Mucosa of descending colon (tissue), 3 donors: ENCODE data around the gene MLC1. TPM values are rescaled to one million over a fixed set of nuclear protein-coding genes. Genes with fewer than 3 reads are reported as not detected.

Experiments
- ATAC-seq: fragments of 200-7000 bp; cut with Tn5 transposase; one replicate; pipeline ENCODE4 v1.9.1; 2020; ENCODE audit warnings: mild to moderate bottlenecking, moderate library complexity
- DNase-seq, 3 donors: peaks; one replicate each; pipeline ENCODE4 v3.0.0-alpha.2; 2020
- H3K36me3 ChIP-seq: fragments of 200-600 bp; one replicate; pipeline ENCODE4 v1.8.0; 2021; ENCODE audit warnings: low read depth, mild to moderate bottlenecking
- H3K4me1 ChIP-seq: fragments of 200-600 bp; one replicate; pipeline ENCODE4 v1.8.0; 2021; ENCODE audit warnings: low read depth, mild to moderate bottlenecking
- H3K4me3 ChIP-seq: fragments of 200-600 bp; one replicate; pipeline ENCODE4 v1.8.0; 2021; ENCODE audit warnings: mild to moderate bottlenecking
- H3K9me3 ChIP-seq: fragments of 200-600 bp; one replicate; pipeline ENCODE4 v1.8.0; 2021; ENCODE audit warnings: mild to moderate bottlenecking
- CTCF ChIP-seq: fragments of 200-600 bp; IDR thresholded peaks from one replicate; pipeline ENCODE4 v1.8.0; 2022; ENCODE audit warnings: antibody characterized with exemption, mild to moderate bottlenecking
- intact Hi-C, 2 donors: fragments of 100-400 bp; cut with DNase I in 1 of 2; cut with micrococcal nuclease in 1 of 2; formaldehyde crosslinking; loops; one replicate each; pipeline versions ENCODE4 v1.11.0 to v1.11.1; 2022; cut with DNase I, micrococcal nuclease
- total RNA-seq, 3 donors: library from RNA; stranded (reverse); fragmentation: NEBNext Ultra II Directional in 2 of 3; extraction: Animal tissue kit (Norgen Biotek cat#: 25700) in 2 of 3; gene quantifications; one replicate each; pipeline versions ENCODE4 v1.2.1 to v1.2.4, GENCODE V29; 2021 to 2023
- donor health status: DM: no; HTN: no; CAD: no; lungs with moderate emphysema.
- donor health status: DM: no; HTN: no; CAD: no.
- donor health status: DM: no; HTN: yes; CAD: no.

The MLC1 gene
- total RNA-seq, 3 donors from 2014 or later: 0.16 TPM; not detected in 2

- no peaks in the 10 kb centered on the region for H3K4me1 ChIP-seq
- intact Hi-C loops: no loop called here
- no peak overlapping the region for H3K4me3 ChIP-seq
- TF ChIP-seq CTCF: no peak
- no peaks in the 10 kb centered on the region for H3K9me3 ChIP-seq
- no peaks in the 10 kb centered on the region for H3K36me3 ChIP-seq
- ATAC-seq (no peak), DNase-seq (no peak)
Measured at GRCh38 chr22:50084614-50085021, 608 bp downstream of the MLC1 start.

- DNase-seq: no peak
- no peak overlapping the region for H3K4me3 ChIP-seq
- no peak for TF ChIP-seq CTCF
- no peaks in the 10 kb centered on the region for H3K36me3 ChIP-seq
- no peak for ATAC-seq
- no peaks in the 10 kb centered on the region for H3K4me1 ChIP-seq
- intact Hi-C loops: no loop called here
- H3K9me3 ChIP-seq: no peaks in the 10 kb centered on the region
Measured at GRCh38 chr22:50084080-50084477, 1.1 kb downstream of the MLC1 start.

- no peaks in the 10 kb centered on the region for H3K36me3 ChIP-seq
- intact Hi-C loops: no loop called here
- no peak for TF ChIP-seq CTCF
- DNase-seq (no peak), ATAC-seq (no peak)
- no peaks in the 10 kb centered on the region for H3K9me3 ChIP-seq
- no peak overlapping the region for H3K4me3 ChIP-seq
- H3K4me1 ChIP-seq: no peaks in the 10 kb centered on the region
Measured at GRCh38 chr22:50083462-50084079, 1.7 kb downstream of the MLC1 start.

- DNase-seq (no peak), ATAC-seq (peak; percentile 66)
- Histone ChIP-seq H3K4me1 (no peaks in the 10 kb centered on the region), H3K4me3 (no peak overlapping the region), H3K36me3 (no peaks in the 10 kb centered on the region), H3K9me3 (no peaks in the 10 kb centered on the region)
- intact Hi-C loops: no loop called here
- TF ChIP-seq CTCF: no peak
Measured at GRCh38 chr22:50082961-50083461, 2.2 kb downstream of the MLC1 start.

- Histone ChIP-seq H3K4me1 (no peaks in the 10 kb centered on the region), H3K9me3 (no peaks in the 10 kb centered on the region), H3K36me3 (no peaks in the 10 kb centered on the region), H3K4me3 (no peak overlapping the region)
- TF ChIP-seq CTCF: no peak
- no peak for DNase-seq
- ATAC-seq: no peak
- intact Hi-C loops: no loop called here
Measured at GRCh38 chr22:50082197-50082715, 3.0 kb downstream of the MLC1 start.
